ENCODE data around the gene GTPBP2.

DNA sequence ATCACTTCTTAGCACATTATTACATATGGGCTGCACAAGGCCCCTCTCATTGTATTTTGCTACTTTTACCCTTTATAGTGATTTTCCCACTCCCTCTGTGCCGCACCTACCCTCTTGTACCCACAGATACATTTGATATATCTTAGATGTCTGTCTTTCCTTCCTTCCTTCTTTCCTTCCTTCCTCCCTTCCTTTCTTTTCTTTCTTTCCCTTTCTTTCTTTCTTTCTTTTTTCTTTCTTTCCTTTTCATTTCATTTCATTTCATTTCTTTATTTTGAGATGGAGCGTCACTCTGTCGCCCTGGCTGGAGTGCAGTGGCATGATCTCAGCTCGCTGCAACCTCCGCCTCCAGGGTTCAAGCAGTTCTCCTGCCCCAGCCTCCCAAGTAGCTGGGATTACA lies 40.9 kb downstream of the GTPBP2 start:
- no peak for TF ChIP-seq POLR2AphosphoS5 (IDR thresholded peaks at IDR 0.05; ENCODE audit: insufficient read depth in 1 of 2, low read depth in 1 of 2)
- TF ChIP-seq, protein P1, sequence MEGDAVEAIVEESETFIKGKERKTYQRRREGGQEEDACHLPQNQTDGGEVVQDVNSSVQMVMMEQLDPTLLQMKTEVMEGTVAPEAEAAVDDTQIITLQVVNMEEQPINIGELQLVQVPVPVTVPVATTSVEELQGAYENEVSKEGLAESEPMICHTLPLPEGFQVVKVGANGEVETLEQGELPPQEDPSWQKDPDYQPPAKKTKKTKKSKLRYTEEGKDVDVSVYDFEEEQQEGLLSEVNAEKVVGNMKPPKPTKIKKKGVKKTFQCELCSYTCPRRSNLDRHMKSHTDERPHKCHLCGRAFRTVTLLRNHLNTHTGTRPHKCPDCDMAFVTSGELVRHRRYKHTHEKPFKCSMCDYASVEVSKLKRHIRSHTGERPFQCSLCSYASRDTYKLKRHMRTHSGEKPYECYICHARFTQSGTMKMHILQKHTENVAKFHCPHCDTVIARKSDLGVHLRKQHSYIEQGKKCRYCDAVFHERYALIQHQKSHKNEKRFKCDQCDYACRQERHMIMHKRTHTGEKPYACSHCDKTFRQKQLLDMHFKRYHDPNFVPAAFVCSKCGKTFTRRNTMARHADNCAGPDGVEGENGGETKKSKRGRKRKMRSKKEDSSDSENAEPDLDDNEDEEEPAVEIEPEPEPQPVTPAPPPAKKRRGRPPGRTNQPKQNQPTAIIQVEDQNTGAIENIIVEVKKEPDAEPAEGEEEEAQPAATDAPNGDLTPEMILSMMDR (IDR thresholded peaks at IDR 0.05) = no peak
